Measurements from ENCODE around the gene PTPRG. TPM values are rescaled to one million over a fixed set of nuclear protein-coding genes. Genes with fewer than 3 reads are reported as not detected.
A peak's percentile ranks its signal among the peaks of the same experiment; 100 is the strongest.

Gene PTPRG
- total RNA-seq, 4 donors from 2014 or later, result 21.1 to 54.2 (median 30.6) TPM

GRCh38 chr3:61826161-61826560, 264.8 kb downstream of the PTPRG start:
- ATAC-seq (no peak), DNase-seq (no peak)
- TF ChIP-seq POLR2A (IDR thresholded peaks at IDR 0.05) (no peak), CTCF (IDR thresholded peaks at IDR 0.05 in 4 of 5, conservative IDR thresholded peaks at IDR 0.05 in 1 of 5) (no peak)
- Histone ChIP-seq H3K27ac (no peak overlapping the region), H3K36me3 (no peaks in the 10 kb centered on the region), H3K4me1 (peaks cover 31 to 40% of the 10 kb centered on the region in 2 donors), H3K4me3 (no peak overlapping the region), H3K9me3 (no peaks in the 10 kb centered on the region), H3K27me3 (no peaks in the 10 kb centered on the region)
- intact Hi-C loops (cut with DNase I; ENCODE audit: low total_unique reads) (no loop called here), in situ Hi-C loops (cut with MboI; ENCODE audit: low sequenced_read_pairs in 4 of 4) (loop anchor here in 2 of 4 donors (25.0 kb wide), 1 partner anchor 264 kb away; the partner anchor contains the start of gene PTPRG (in 2 of the 2))

DNA sequence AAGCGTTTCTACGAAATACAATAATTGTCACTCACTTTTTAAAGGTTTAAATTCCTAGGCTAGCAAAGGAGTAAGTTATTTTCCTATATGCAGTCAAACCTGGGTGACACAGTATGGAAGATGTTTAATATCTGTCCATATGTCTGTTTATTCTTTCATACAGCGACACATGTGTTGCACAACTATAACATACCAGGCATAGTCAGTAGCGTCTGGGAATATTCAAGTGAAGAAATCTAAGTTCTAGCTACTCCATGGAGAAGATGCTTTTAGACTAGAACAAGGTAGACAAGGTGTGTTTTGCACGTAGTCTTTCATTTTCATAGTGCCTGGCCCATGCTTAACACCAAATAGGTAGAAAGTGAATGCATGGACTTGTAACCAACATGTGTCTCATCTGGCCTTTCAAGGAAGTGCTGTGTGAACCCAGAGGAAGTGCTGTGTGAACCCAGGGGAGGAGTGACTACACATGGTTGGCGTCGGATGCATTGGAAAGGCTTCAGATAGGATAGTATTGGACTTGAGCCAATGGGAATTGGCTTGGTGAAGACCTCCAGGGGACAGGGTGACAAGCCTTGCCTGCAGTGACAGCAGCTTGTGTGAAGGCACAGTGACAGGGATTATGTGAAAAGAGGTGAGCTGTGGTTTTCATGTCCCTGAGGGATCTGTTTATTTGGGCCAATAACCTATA, 267.0 kb downstream of the PTPRG start:
- intact Hi-C loops (cut with DNase I; ENCODE audit: low total_unique reads) (no loop called here), in situ Hi-C loops (cut with MboI; ENCODE audit: low sequenced_read_pairs in 4 of 4) (loop anchor here in 2 of 4 donors (25.0 kb wide), 1 partner anchor 266 kb away; the partner anchor contains the start of gene PTPRG (in 2 of the 2))
- ATAC-seq (no peak), DNase-seq (no peak)
- H3K27me3 ChIP-seq, result no peaks in the 10 kb centered on the region
- H3K4me3 ChIP-seq, result no peak overlapping the region
- H3K9me3 ChIP-seq, result no peaks in the 10 kb centered on the region
- peak overlapping the region; percentile 16 to 57 (median 38) for H3K27ac ChIP-seq
- no peaks in the 10 kb centered on the region for H3K36me3 ChIP-seq
- no peak for TF ChIP-seq CTCF (IDR thresholded peaks at IDR 0.05 in 4 of 5, conservative IDR thresholded peaks at IDR 0.05 in 1 of 5)
- H3K4me1 ChIP-seq, result peaks cover 26 to 31% of the 10 kb centered on the region in 2 donors

DNA sequence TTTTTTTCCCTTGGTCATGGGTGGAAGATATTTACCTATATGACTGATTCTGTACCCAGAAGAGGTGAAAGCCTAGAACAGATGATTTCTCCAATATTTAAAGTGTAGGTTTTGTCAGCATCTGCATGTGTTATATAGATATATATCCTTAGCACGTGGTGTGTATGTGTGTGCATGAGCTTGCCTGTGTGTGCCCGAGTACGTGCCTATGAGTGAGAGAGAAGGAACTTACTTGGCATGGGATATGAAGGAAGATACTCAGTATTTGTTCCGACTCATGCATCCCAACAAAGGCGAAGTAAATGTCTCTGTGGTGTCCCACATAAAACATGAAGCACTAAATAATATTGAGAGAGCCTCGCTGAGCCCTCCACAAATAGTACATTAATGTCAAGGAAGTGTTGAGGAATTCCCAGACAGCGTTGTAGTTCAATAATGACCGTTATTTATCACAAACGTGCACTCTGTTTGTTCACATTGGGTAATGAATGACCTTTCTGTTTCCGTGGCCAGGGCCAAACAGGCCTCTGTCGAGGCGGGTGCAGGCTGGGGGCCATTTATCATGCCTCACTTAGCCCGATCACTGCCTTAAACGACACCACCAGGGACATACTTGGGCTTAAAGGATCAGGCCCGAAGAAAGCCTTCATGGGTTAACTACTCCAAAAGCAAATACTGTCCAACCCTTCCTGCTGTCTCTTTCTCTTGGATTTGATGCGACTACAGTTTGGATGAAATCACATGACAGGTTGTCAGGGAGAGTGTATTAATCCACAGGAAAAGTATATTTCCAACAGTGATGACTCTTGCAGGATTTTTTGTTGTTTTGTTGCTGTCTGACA, 267.7 kb downstream of the PTPRG start:
- H3K27me3 ChIP-seq, result no peaks in the 10 kb centered on the region
- no peaks in the 10 kb centered on the region for H3K9me3 ChIP-seq
- no peak for TF ChIP-seq POLR2A (IDR thresholded peaks at IDR 0.05)
- peaks cover 26 to 31% of the 10 kb centered on the region in 2 donors for H3K4me1 ChIP-seq
- no peak for DNase-seq
- in situ Hi-C loops (cut with MboI; ENCODE audit: low sequenced_read_pairs in 4 of 4) (loop anchor here in 2 of 4 donors (25.0 kb wide), 1 partner anchor 267 kb away; the partner anchor contains the start of gene PTPRG (in 2 of the 2)), intact Hi-C loops (cut with DNase I; ENCODE audit: low total_unique reads) (no loop called here)
- H3K4me3 ChIP-seq, result no peak overlapping the region
- ATAC-seq, result peak in 1 of 2 donors; percentile 18
- H3K27ac ChIP-seq, result peak overlapping the region; percentile 16 to 57 (median 38)
- H3K36me3 ChIP-seq, result no peaks in the 10 kb centered on the region

- no peak for TF ChIP-seq POLR2A (IDR thresholded peaks at IDR 0.05)
- TF ChIP-seq CTCF (IDR thresholded peaks at IDR 0.05 in 4 of 5, conservative IDR thresholded peaks at IDR 0.05 in 1 of 5), result no peak
Observed at GRCh38 chr3:61829722-61830350, 268.5 kb downstream of the PTPRG start.

More at GRCh38 chr3:61829722-61830350, 268.5 kb downstream of the PTPRG start:
- no peaks in the 10 kb centered on the region for H3K9me3 ChIP-seq
- in situ Hi-C loops (cut with MboI; ENCODE audit: low sequenced_read_pairs in 4 of 4) (loop anchor here in 2 of 4 donors (25.0 kb wide), 1 partner anchor 268 kb away; the partner anchor contains the start of gene PTPRG (in 2 of the 2)), intact Hi-C loops (cut with DNase I; ENCODE audit: low total_unique reads) (no loop called here)
- H3K36me3 ChIP-seq, result no peaks in the 10 kb centered on the region
- no peak overlapping the region for H3K4me3 ChIP-seq
- no peaks in the 10 kb centered on the region for H3K27me3 ChIP-seq
- peak overlapping the region; percentile 16 to 57 (median 38) for H3K27ac ChIP-seq
- DNase-seq, result no peak
- peak in 1 of 2 donors; percentile 49 for ATAC-seq
- H3K4me1 ChIP-seq, result peaks cover 26 to 31% of the 10 kb centered on the region in 2 donors
